GM19455 (cell line): ENCODE measurements around the gene BTNL2.
"Not testable (repeated sequence)": the region's sequence is repeated elsewhere in the genome, so short reads cannot be mapped to it uniquely, and the experiment has no call there.

Source experiments
- ATAC-seq: cut with Tn5 transposase; IDR thresholded peaks from one replicate; pipeline ENCODE4 v1.9.1; 2021; ENCODE audit not compliant: unreplicated experiment

Gene BTNL2

GRCh38 chr6:32371229-32371628 is 35.8 kb downstream of the BTNL2 start:
- no peak for ATAC-seq

GRCh38 chr6:32370505-32370904 is 36.5 kb downstream of the BTNL2 start:
- no peak for ATAC-seq

- no peak for ATAC-seq
Observed at GRCh38 chr6:32369660-32370059, 37.3 kb downstream of the BTNL2 start.

GRCh38 chr6:32367644-32368043 is 39.3 kb downstream of the BTNL2 start:
- no peak for ATAC-seq

GRCh38 chr6:32359225-32359624 is 47.8 kb downstream of the BTNL2 start:
- ATAC-seq: not testable (repeated sequence)

GRCh38 chr6:32358548-32358947 is 48.4 kb downstream of the BTNL2 start:
- ATAC-seq: not testable (repeated sequence)

- ATAC-seq: no peak
Observed at GRCh38 chr6:32355018-32355417, 52.0 kb downstream of the BTNL2 start.

GRCh38 chr6:32353348-32353747 is 53.6 kb downstream of the BTNL2 start:
- no peak for ATAC-seq
